Measurements from ENCODE around the gene CNPY3. TPM values are rescaled to one million over a fixed set of nuclear protein-coding genes. Genes with fewer than 3 reads are reported as not detected.
"Not testable (repeated sequence)": the region's sequence is repeated elsewhere in the genome, so short reads cannot be mapped to it uniquely, and the experiment has no call there.

The CNPY3 gene
- total RNA-seq: 10 to 100 TPM; 20.8 to 33.7 TPM
- long read RNA-seq, donor 1, transcript CNPY3-201 (6 exons, 1,704 nt): major isoform, 13 of 17 reads
- long read RNA-seq, donor 1, partial matches to known transcripts: 0 of 17 reads
- long read RNA-seq, donor 1, other reads (novel, unspliced or antisense): 4 of 17 reads
- long read RNA-seq, donor 2, transcript CNPY3-201 (6 exons, 1,704 nt): major isoform, 96 of 157 reads
- long read RNA-seq, donor 2, partial matches to known transcripts: 14 of 157 reads
- long read RNA-seq, donor 2, other reads (novel, unspliced or antisense): 47 of 157 reads

- intact Hi-C loops (cut with DNase I): no loop called here
- DNase-seq (ENCODE audit: low spot score): peak; percentile 98
Measured at GRCh38 chr6:42928986-42929820, at the start of gene CNPY3. Gene CNPY3, plus strand, starts transcription at chr6:42929480. Its CDS starts 91 bp downstream, at chr6:42929571.

GRCh38 chr6:42880240-42880817 is 49.0 kb upstream of the CNPY3 start:
- intact Hi-C loops (cut with DNase I); DNase-seq (ENCODE audit: low spot score): not testable (repeated sequence)

DNA sequence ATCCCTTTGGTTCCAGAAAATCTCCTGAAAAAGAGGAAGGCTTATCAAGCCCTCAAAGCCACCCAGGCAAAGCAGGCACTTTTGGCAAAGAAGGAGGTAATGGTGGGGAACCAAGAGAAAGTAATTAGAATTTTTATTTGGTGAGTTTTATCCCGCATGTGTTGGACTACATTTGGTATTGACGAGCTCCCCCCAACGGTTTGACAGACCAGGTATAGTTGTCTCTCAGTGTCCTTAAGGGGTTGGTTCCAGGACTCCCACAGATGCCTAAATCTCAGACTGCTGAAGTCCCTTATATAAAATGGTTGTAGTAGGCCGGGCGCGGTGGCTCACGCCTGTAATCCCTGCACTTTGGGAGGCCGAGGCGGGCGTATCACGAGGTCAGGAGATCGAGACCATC is 48.4 kb upstream of the CNPY3 start:
- DNase-seq (ENCODE audit: low spot score): not testable (repeated sequence)
- intact Hi-C loops (cut with DNase I): loop anchor here in 1 of 2 donors (1.0 kb wide), 1 partner anchor 17 kb away; no protein-coding TSS in a partner anchor

DNA sequence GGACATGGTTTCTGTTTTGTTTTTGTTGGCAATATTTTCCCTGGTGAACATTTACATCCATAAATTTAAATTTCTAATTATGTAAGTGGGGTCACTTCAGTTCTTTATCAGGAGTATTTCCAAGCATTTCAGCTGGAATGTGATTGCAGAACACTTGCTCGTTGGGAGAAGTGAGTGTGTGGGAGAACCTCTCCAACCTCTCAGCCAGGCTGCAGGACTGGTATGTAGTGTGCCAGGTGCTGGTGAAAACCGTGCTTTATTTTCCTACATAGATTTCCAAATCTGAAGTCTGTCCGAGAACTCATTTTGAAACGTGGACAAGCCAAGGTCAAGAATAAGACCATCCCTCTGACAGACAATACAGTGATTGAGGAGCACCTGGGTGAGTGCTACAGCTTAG is 43.6 kb upstream of the CNPY3 start:
- intact Hi-C loops (cut with DNase I): no loop called here

GRCh38 chr6:42888201-42888600 is 41.1 kb upstream of the CNPY3 start:
- DNase-seq (ENCODE audit: low spot score); intact Hi-C loops (cut with DNase I): not testable (repeated sequence)

More for the DNA sequence above, 43.6 kb upstream of the CNPY3 start:
- no peak for DNase-seq (ENCODE audit: low spot score)

- intact Hi-C loops (cut with DNase I): no loop called here
- no peak for DNase-seq (ENCODE audit: low spot score)
Measured at GRCh38 chr6:42889815-42890214, 39.5 kb upstream of the CNPY3 start.

DNA sequence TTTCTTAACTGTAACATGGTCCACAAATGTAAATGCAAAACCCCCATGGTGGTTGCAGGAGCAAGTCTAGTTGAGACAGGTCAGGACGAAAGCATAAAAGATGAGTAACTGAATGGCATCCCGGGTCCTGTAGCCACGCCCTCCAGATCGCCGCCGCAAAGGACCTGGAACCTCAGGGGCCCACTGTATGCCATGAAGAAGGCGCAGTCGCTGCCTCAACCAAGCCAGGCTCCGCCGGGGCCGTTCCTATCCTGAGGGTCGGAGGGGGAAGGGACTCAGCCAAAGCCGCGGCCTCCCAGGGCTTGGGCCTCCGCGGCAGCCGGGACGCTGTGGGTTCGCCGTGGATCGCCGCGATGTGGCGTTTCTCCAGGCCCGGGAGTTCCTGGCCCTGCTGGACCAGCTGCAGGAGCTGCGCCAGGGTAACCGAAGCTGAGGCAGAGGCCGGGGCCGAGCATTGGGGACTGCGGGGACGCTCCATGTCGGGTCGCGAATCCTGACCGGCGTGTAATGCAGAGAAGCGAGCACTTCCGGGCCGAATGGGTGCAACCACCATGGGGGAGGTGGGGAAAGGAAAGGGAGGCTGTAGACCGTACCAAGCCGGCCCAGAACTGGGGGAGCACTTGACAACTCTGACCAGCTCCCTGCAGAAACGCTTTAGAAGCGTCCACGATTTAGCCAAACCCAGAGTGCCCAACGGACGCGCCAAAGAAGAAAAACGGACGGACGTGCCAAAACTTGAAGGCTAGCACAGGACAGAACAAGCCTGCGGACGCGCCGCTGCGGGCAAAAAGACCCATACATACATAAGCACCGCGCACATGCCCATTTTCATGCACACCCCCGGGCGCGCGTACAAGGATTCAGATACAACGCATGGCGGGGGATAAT is 38.7 kb upstream of the CNPY3 start:
- intact Hi-C loops (cut with DNase I): no loop called here
- peak; percentile 98 for DNase-seq (ENCODE audit: low spot score)

DNA sequence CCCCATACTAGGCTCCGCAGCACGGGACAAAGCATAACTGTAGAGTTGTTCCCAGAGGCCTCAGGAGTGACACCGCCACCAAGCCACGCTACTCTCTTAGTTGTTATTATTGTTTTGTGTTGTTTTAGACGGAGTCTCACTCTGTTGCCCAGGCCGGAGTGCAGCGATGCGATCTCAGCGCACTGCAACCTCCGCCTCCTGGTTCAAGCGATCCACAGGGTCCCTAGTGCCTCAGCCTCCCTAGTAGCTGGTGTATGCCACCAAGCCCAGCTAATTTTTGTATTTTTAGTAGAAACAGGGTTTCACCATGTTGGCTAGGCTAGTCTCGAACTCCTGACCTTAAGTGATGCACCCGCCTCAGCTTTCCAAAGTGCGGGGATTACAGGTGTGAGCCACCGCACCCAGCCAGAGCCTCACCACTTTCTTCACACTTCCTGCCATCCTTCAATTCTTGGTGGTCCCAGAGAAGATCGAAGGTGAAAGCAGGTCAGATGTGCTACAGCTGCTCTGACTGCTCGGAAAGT is 38.0 kb upstream of the CNPY3 start:
- DNase-seq (ENCODE audit: low spot score): no peak
- intact Hi-C loops (cut with DNase I): no loop called here

GRCh38 chr6:42894041-42894828 is 35.0 kb upstream of the CNPY3 start:
- intact Hi-C loops (cut with DNase I); DNase-seq (ENCODE audit: low spot score): not testable (repeated sequence)

DNA sequence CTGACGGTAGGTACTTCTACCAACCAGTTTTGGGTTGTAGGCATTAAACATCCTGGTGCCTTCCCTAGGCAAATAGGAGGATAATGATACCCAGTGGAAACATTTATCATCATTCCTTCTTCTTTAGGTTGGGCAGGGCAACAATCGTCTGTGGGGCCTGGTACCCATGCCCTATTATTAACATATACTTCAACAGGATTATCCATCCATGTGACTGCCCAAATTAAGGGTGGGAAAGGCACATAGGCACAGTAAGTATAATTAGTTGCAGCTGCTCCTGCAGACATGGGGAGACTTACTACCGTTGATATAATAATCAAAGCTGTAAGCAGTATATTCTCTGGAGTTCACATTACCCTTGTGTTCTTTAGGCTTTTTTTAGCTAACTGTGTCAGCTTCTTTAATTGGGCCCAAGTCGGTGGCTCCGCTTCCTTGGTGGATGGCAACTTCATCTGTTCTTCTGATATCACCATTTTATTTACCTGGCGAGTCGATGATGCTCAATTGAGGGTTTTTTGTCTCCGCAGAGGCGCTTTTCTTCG is 33.0 kb upstream of the CNPY3 start:
- DNase-seq (ENCODE audit: low spot score): peak; percentile 16
- intact Hi-C loops (cut with DNase I): no loop called here

DNA sequence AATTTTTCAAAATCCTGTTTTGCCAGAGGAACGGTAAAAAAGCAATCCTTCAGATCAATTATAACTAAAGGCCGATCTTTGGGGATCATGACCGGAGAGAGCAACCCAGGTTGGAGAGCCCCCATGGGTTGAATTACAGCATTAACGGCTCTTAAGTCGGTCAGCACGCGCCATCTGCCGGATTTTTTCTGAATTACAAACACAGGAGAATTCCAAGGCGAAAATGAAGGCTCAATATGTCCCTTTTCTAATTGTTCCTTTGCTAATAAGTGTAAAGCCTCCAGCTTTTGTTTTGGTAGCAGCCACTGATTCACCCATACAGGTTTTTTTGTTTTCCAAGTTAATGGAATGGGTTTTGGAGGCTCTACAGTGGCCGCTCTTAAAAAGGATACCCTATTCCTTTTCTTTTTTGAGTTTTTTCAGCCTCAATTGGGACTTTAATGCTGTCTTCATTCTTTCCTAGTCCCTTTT is 30.4 kb upstream of the CNPY3 start:
- peak; percentile 83 for DNase-seq (ENCODE audit: low spot score)
- intact Hi-C loops (cut with DNase I): no loop called here

- peak; percentile 67 for DNase-seq (ENCODE audit: low spot score)
- intact Hi-C loops (cut with DNase I): loop anchor here in 1 of 2 donors (5.0 kb wide), 2 partner anchors 227 to 242 kb away; no protein-coding TSS in a partner anchor
Measured at GRCh38 chr6:42899871-42900270, 29.4 kb upstream of the CNPY3 start.

DNA sequence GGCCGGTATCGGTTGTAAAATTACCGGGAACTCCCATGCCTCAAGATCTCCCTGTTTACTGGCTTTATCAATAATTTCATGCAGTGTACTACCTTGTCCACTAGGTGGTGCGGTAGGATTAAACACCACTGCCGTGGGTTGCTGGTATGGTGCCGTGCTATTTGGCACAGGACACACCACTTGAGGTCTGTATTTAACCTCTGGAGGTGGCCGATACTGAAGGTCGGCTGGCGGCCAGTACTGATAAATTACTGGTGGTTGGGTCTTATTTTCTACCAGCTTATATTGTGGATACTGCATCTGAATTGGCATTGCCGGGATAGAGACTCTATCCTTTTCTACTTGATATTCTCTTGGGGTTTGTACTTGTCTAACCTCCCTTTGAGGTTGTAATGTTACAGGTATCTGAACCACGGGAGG is 27.7 kb upstream of the CNPY3 start:
- intact Hi-C loops (cut with DNase I): loop anchor here (1.0 to 5.0 kb wide), 3 partner anchors 226 to 241 kb away; no protein-coding TSS in a partner anchor
- peak; percentile 84 for DNase-seq (ENCODE audit: low spot score)

DNA sequence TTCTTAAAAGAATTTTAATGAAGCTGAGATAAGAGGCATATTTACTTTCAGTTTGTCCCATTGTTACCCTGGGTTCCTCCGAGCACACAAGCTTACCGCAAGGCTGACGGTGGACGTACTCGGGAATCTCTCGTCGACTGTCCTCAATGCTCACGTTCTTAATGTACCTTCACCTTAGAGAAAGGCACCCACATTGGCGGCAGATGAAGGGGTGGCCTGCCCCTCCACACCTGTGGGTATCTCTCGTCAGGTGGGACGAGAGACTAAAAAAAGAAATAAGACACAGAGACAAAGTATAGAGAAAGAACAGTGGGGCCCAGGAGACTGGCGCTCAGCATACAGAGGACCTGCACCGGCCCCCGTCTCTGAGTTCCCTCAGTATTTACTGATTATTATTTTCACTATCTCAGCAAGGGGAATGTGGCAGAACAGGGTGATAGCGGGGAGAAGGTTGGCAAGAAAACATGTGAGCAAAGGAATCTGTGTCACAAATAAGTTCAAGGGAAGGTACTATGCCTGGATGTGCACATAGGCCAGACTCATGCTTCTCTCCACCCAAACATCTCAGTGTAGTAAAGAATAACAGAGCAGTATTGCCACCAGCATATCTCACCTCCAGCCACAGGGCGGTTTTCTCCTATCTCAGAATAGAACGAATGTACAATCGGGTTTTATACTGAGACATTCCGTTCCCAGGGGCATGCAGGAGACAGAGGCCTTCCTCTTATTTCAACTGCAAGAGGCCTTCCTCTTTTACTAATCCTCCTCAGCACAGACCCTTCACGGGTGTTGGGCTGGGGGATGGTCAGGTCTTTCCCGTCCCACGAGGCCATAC is 26.6 kb upstream of the CNPY3 start:
- peak; percentile 11 for DNase-seq (ENCODE audit: low spot score)
- intact Hi-C loops (cut with DNase I): loop anchor here in 1 of 2 donors (5.0 kb wide), 2 partner anchors 225 to 240 kb away; no protein-coding TSS in a partner anchor

DNA sequence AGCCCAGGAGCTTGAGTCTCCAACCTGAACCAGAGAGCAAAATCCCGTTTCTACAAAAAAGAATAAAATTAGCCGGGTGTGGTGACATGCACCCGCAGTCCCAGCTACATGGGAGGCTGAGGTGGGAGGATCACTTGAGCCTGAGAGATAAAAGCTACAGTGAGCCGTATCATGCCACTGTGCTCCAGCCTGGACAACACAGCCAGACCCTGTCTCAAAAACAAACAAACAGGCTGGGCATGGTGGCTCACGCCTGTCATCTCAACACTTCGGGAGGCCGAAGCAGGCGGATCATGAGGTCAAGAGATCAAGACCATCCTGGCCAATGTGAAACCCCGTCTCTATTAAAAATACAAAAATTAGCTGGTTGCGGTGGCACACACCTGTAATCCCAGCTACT is 24.8 kb upstream of the CNPY3 start:
- peak; percentile 28 for DNase-seq (ENCODE audit: low spot score)
- intact Hi-C loops (cut with DNase I): loop anchor here in 1 of 2 donors (5.0 kb wide), 2 partner anchors 223 to 238 kb away; no protein-coding TSS in a partner anchor

DNA sequence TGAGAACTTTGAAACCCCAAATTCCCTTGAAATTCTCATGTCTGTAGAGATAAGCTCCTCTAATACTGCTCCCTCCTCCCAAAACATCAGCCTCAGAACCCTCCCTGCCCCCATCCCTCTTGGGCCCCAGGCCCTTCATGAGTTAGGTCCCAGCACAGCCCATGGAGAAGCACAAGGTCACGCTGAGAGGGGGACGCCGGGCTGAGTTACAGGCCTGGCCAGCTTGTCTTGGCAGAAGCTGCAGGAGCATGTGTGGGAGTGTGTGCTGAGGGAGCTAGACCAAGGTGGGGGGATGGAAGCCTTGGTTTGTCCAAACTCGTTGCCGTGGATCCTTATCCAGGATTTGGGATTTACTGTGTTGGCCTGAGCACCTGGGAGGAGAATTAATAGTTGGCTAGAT is 21.9 kb upstream of the CNPY3 start:
- intact Hi-C loops (cut with DNase I): no loop called here
- no peak for DNase-seq (ENCODE audit: low spot score)

GRCh38 chr6:42909835-42910234 is 19.4 kb upstream of the CNPY3 start:
- intact Hi-C loops (cut with DNase I): no loop called here
- DNase-seq (ENCODE audit: low spot score): no peak
